PC-9 (cell line): ENCODE results near the gene UCHL1. TPM values are rescaled to one million over a fixed set of nuclear protein-coding genes. Genes with fewer than 3 reads are reported as not detected.

ENCODE experiments used
- BruUV-seq: library from RNA; stranded (reverse); fragments of 400-500 nt; replicated peaks from 2 replicates; lab custom pipeline; 2021; lab: Mats Ljungman, UMichigan
- CTCF ChIA-PET: fragments of 300-600 bp; sonication (Branson Sonifier 250); formaldehyde crosslinking; loops from one replicate; lab custom pipeline; 2022; ENCODE audit warnings: antibody characterized with exemption; lab: Charles Lee
- POLR2A ChIA-PET: fragments of 300-600 bp; sonication (Branson Sonifier 250); formaldehyde crosslinking; loops from one replicate; lab custom pipeline; 2022; ENCODE audit warnings: antibody characterized with exemption; ENCODE audit not compliant: unreplicated experiment; lab: Charles Lee
- DNase-seq, 2 experiments: peaks; one replicate each; pipeline versions ENCODE4 v3.0.0 to v3.0.0-alpha.2; 2015 to 2022; ENCODE audit warnings: mixed read lengths in 1 of 2
- H2AFZ ChIP-seq: fragments of 200-600 bp; sonication (generic); 2 replicates; pipeline ENCODE4 v1.8.1; 2017; ENCODE audit warnings: antibody characterized with exemption
- H3F3A ChIP-seq: fragments of 200-600 bp; sonication (generic); 2 replicates; pipeline ENCODE4 v1.8.1; 2017; ENCODE audit warnings: antibody characterized with exemption, mild to moderate bottlenecking, low read depth; ENCODE audit not compliant: insufficient read depth
- H3K27ac ChIP-seq: fragments of 200-600 bp; sonication (generic); 2 replicates; pipeline ENCODE4 v1.6.1; 2016; ENCODE audit warnings: mixed run types
- H3K27me3 ChIP-seq: fragments of 200-600 bp; sonication (generic); 2 replicates; pipeline ENCODE4 v1.6.1; 2016; ENCODE audit warnings: low read depth, mixed run types; ENCODE audit not compliant: insufficient read depth
- H3K36me3 ChIP-seq: fragments of 200-600 bp; sonication (generic); 2 replicates; pipeline ENCODE4 v1.6.1; 2016; ENCODE audit warnings: low read depth, mixed run types
- H3K4me1 ChIP-seq: fragments of 200-600 bp; sonication (generic); replicated peaks from 2 replicates; pipeline ENCODE4 v1.6.1; 2016; ENCODE audit warnings: mixed run types; ENCODE audit not compliant: insufficient read depth
- H3K4me2 ChIP-seq: fragments of 200-600 bp; sonication (generic); 2 replicates; pipeline ENCODE4 v1.6.1; 2017; ENCODE audit warnings: mixed run types
- H3K4me3 ChIP-seq: fragments of 200-600 bp; sonication (generic); 2 replicates; pipeline ENCODE4 v1.6.1; 2016; ENCODE audit warnings: mixed run types
- H3K79me2 ChIP-seq: fragments of 200-600 bp; sonication (generic); 2 replicates; pipeline ENCODE4 v1.6.1; 2017; ENCODE audit warnings: low read depth, mixed run types
- H3K9me2 ChIP-seq: fragments of 200-600 bp; sonication (generic); 2 replicates; pipeline ENCODE4 v1.8.1; 2017; ENCODE audit warnings: mild to moderate bottlenecking; ENCODE audit not compliant: insufficient read depth
- H3K9me3 ChIP-seq: fragments of 200-600 bp; sonication (generic); 2 replicates; pipeline ENCODE4 v1.8.1; 2016; ENCODE audit warnings: low read depth; ENCODE audit not compliant: insufficient read depth
- H4K20me1 ChIP-seq: fragments of 200-600 bp; sonication (generic); 2 replicates; pipeline ENCODE4 v1.8.1; 2017; ENCODE audit not compliant: insufficient read depth
- CTCF ChIP-seq: fragments of 200-600 bp; sonication (generic); conservative IDR thresholded peaks from 2 replicates; pipeline ENCODE4 v1.6.1; 2017; ENCODE audit warnings: mixed run types, antibody characterized with exemption, mild to moderate bottlenecking, moderate library complexity
- EZH2 ChIP-seq: fragments of 200-600 bp; sonication (generic); IDR thresholded peaks from 2 replicates; pipeline ENCODE4 v1.8.0; 2017; ENCODE audit warnings: antibody characterized with exemption, low read depth
- intact Hi-C: fragments of 100-400 bp; cut with micrococcal nuclease; formaldehyde crosslinking; loops from one replicate; pipeline ENCODE4 v1.10.0; 2022; ENCODE audit not compliant: unreplicated experiment
- total RNA-seq: library from RNA; stranded (reverse); gene quantifications from 2 replicates; pipeline ENCODE4 v1.2.3, GENCODE V29; 2021

Gene UCHL1
- total RNA-seq, 1 experiment from 2014 or later = 1,253 TPM

GRCh38 chr4:41214825-41215146, 41.9 kb upstream of the UCHL1 start:
- Histone ChIP-seq H3K9me2 (no peaks in the 10 kb centered on the region), H3K4me1 (peaks cover 30% of the 10 kb centered on the region), H3K27ac (no peak overlapping the region), H3F3A (peaks cover 17% of the 10 kb centered on the region), H3K4me2 (peak overlapping the region; percentile 99), H3K9me3 (no peaks in the 10 kb centered on the region), H3K4me3 (peak overlapping the region; percentile 38; the same call in 1 of the 2 replicates), H3K27me3 (no peaks in the 10 kb centered on the region), H3K36me3 (no peaks in the 10 kb centered on the region), H3K79me2 (peaks cover 28% of the 10 kb centered on the region), H4K20me1 (no peaks in the 10 kb centered on the region), H2AFZ (no peak overlapping the region; the same call in 1 of the 2 replicates)
- TF ChIP-seq EZH2 (no peak), CTCF (peak; percentile 44; the same call in 1 of the 2 replicates)
- ChIA-PET CTCF (interaction anchor here (0.6 to 1.0 kb wide), 6 partner anchors 21 to 670 kb away, joined by 3 to 14 read pairs (median 5); no protein-coding TSS in a partner anchor), POLR2A (interaction anchor here (1.0 kb wide), 1 partner anchor 42 kb away, joined by 4 read pairs; the partner anchor contains the start of gene UCHL1)
- DNase-seq = no peak
- intact Hi-C loops = loop anchor here (1.0 to 5.0 kb wide), 5 partner anchors 157 to 462 kb away; no protein-coding TSS in a partner anchor
- no TSS peak for BruUV-seq

GRCh38 chr4:41215155-41215554, 41.6 kb upstream of the UCHL1 start:
- TF ChIP-seq CTCF = no peak
- no peak for TF ChIP-seq EZH2
- Histone ChIP-seq H3K27ac (no peak overlapping the region), H4K20me1 (no peaks in the 10 kb centered on the region), H3K36me3 (no peaks in the 10 kb centered on the region), H3K4me1 (peaks cover 30% of the 10 kb centered on the region), H3K79me2 (peaks cover 28% of the 10 kb centered on the region), H3K9me2 (no peaks in the 10 kb centered on the region), H3K27me3 (no peaks in the 10 kb centered on the region), H3K4me2 (peak overlapping the region; percentile 99), H2AFZ (no peak overlapping the region), H3F3A (peaks cover 17% of the 10 kb centered on the region), H3K9me3 (no peaks in the 10 kb centered on the region), H3K4me3 (peak overlapping the region; percentile 69; the same call in 1 of the 2 replicates)
- intact Hi-C loops = no loop called here
- ChIA-PET CTCF (interaction anchor here (0.6 kb wide), 1 partner anchor 145 kb away, joined by 3 read pairs; no protein-coding TSS in a partner anchor), POLR2A (no interaction called here)
- no peak for DNase-seq
- BruUV-seq = no TSS peak

- Histone ChIP-seq H3K9me2 (no peaks in the 10 kb centered on the region), H3K4me3 (peak overlapping the region; percentile 69), H2AFZ (peak overlapping the region; percentile 94), H4K20me1 (no peaks in the 10 kb centered on the region), H3K4me1 (peaks cover 30% of the 10 kb centered on the region), H3F3A (peaks cover 17% of the 10 kb centered on the region), H3K79me2 (peaks cover 23% of the 10 kb centered on the region), H3K36me3 (no peaks in the 10 kb centered on the region), H3K9me3 (no peaks in the 10 kb centered on the region), H3K27me3 (no peaks in the 10 kb centered on the region), H3K27ac (peak overlapping the region; percentile 32; the same call in 1 of the 2 replicates), H3K4me2 (peak overlapping the region; percentile 99)
- intact Hi-C loops = no loop called here
- TF ChIP-seq CTCF (no peak), EZH2 (no peak)
- TSS peak; percentile 31 for BruUV-seq
- DNase-seq = no peak
- ChIA-PET CTCF (interaction anchor here (0.6 kb wide), 1 partner anchor 305 kb away, joined by 3 read pairs; no protein-coding TSS in a partner anchor), POLR2A (interaction anchor here (0.6 to 1.0 kb wide), 3 partner anchors 41 to 45 kb away, joined by 4 to 9 read pairs (median 5); partner anchors contain the start of gene UCHL1)
Observed at GRCh38 chr4:41215969-41216293, 40.8 kb upstream of the UCHL1 start.
